OCI-LY1 (cell line): ENCODE results near the gene PDXDC1.

Source experiments
- CTCF ChIP-seq: fragments of 200-600 bp; sonication (generic), shearing (Covaris generic); IDR thresholded peaks from 2 replicates; pipeline ENCODE4 v1.5.1; 2017; ENCODE audit warnings: mild to moderate bottlenecking, antibody characterized with exemption, low read length, moderate library complexity, mixed read lengths
- EZH2 ChIP-seq: fragments of 200-600 bp; sonication (generic), shearing (Covaris generic); IDR thresholded peaks from 2 replicates; pipeline ENCODE4 v1.8.0; 2017; ENCODE audit warnings: borderline replicate concordance, mixed run types, mild to moderate bottlenecking, antibody characterized with exemption, low read length, moderate library complexity, mixed read lengths

DNA sequence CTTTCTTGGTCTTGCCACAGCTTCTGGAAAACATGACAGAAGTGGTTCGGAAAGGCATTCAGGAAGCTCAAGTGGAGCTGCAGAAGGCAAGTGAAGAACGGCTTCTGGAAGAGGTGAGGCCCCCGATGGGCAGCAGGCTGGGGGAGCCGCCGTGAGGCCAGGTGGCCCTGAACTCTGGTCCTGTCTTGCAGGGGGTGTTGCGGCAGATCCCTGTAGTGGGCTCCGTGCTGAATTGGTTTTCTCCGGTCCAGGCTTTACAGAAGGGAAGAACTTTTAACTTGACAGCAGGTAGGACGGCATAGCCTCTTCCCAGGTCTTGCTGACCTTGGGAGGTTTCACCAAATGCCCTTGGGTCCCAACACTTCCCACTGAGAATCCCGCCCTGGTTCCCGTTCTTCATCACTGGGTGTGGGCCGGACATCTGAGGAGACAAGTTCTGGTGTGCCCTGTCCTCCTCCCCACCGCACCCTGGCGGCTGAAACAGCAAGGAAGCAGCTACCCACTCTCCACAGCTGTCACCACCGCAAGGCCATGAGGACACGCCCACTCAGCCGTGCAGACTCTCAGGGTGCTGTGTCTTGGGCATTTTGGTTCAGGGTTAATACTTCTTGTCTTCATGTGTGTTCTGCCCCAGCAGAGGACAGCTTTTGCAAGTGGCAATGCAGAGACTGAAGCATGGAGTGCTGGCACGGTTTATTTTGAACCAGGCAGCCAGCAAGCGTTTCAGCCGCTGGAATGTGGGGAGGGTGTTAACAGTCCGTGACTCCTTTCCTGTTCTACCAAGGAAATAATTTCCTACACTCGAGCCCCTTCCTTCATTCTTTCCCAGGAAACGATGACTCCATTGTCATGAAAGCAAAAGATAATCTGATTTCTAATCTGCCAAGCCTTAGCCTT, 59.7 kb downstream of the PDXDC1 start:
- TF ChIP-seq CTCF = no peak
- TF ChIP-seq EZH2 = no peak
